Measurements from ENCODE around the gene FADS6. TPM values are rescaled to one million over a fixed set of nuclear protein-coding genes. Genes with fewer than 3 reads are reported as not detected.

The FADS6 gene
- total and polyA plus RNA-seq, 2 of the 13 experiments (the other 11 are each of a cell fraction or from before 2014, with no cell fraction given) = 0.11 TPM

- TF ChIP-seq ZNF367 (CRISPR knock-in tag; IDR thresholded peaks at IDR 0.05; ENCODE audit: borderline replicate concordance) (no peak), ZNF263 (CRISPR knock-in tag; IDR thresholded peaks at IDR 0.05) (peak; percentile 98), NR2F2 (IDR thresholded peaks at IDR 0.05; ENCODE audit: borderline replicate concordance, low read depth) (no peak), KAT7 (CRISPR knock-in tag; IDR thresholded peaks at IDR 0.05; ENCODE audit: borderline replicate concordance) (0 out of 2 replicates have a peak, but pooled peaks have one; percentile 45), ZNF512 (CRISPR knock-in tag; IDR thresholded peaks at IDR 0.05) (no peak), ZNF101 (CRISPR knock-in tag; IDR thresholded peaks at IDR 0.05; ENCODE audit: borderline replicate concordance, low read depth) (no peak), ZNF121 (CRISPR knock-in tag; IDR thresholded peaks at IDR 0.05) (peak; percentile 50; the same call in 1 of the 2 replicates), BCLAF1 (IDR thresholded peaks at IDR 0.05) (no peak), IKZF5 (CRISPR knock-in tag; IDR thresholded peaks at IDR 0.05) (no peak), NFATC3 (CRISPR knock-in tag; IDR thresholded peaks at IDR 0.05) (no peak), ZNF839 (CRISPR knock-in tag; IDR thresholded peaks at IDR 0.05; ENCODE audit: borderline replicate concordance) (no peak), ARID2 (CRISPR knock-in tag; IDR thresholded peaks at IDR 0.05; ENCODE audit: borderline replicate concordance) (no peak), BRD4 (CRISPR knock-in tag; IDR thresholded peaks at IDR 0.05) (no peak), KLF11 (CRISPR knock-in tag; IDR thresholded peaks at IDR 0.05) (no peak), ZNF770 (CRISPR knock-in tag; IDR thresholded peaks at IDR 0.05) (peak; percentile 57), ISL2 (CRISPR knock-in tag; IDR thresholded peaks at IDR 0.05) (no peak), SNAPC2 (CRISPR knock-in tag; IDR thresholded peaks at IDR 0.05) (no peak), MTA1 (CRISPR knock-in tag; IDR thresholded peaks at IDR 0.05; ENCODE audit: borderline replicate concordance) (no peak), ZNF776 (CRISPR knock-in tag; IDR thresholded peaks at IDR 0.05) (no peak)
- TF ChIP-seq, protein P1, sequence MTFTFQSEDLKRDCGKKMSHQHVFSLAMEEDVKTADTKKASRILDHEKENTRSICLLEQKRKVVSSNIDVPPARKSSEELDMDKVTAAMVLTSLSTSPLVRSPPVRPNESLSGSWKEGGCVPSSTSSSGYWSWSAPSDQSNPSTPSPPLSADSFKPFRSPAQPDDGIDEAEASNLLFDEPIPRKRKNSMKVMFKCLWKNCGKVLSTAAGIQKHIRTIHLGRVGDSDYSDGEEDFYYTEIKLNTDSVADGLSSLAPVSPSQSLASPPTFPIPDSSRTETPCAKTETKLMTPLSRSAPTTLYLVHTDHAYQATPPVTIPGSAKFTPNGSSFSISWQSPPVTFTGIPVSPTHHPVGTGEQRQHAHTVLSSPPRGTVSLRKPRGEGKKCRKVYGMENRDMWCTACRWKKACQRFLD (CRISPR knock-in tag; IDR thresholded peaks at IDR 0.05; ENCODE audit: borderline replicate concordance) = no peak
- TF ChIP-seq, protein P2, sequence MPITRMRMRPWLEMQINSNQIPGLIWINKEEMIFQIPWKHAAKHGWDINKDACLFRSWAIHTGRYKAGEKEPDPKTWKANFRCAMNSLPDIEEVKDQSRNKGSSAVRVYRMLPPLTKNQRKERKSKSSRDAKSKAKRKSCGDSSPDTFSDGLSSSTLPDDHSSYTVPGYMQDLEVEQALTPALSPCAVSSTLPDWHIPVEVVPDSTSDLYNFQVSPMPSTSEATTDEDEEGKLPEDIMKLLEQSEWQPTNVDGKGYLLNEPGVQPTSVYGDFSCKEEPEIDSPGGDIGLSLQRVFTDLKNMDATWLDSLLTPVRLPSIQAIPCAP (CRISPR knock-in tag; IDR thresholded peaks at IDR 0.05; ENCODE audit: low read depth) = no peak
These were observed 22.9 kb downstream of the FADS6 start (continued) for GRCh38 chr17:74870512-74870911.
